Upper lobe of left lung (tissue), 6 donors: ENCODE results near the gene SRCAP. TPM values are rescaled to one million over a fixed set of nuclear protein-coding genes. Genes with fewer than 3 reads are reported as not detected.
A peak's percentile ranks its signal among the peaks of the same experiment; 100 is the strongest.

Source experiments
- ATAC-seq, 2 donors: fragments of 200-7000 bp; cut with Tn5 transposase; one replicate each; pipeline ENCODE4 v1.9.1; 2022; ENCODE audit warnings: mild to moderate bottlenecking in 2 of 2, moderate library complexity in 2 of 2; ENCODE audit not compliant: low FRiP score in 2 of 2
- DNase-seq, 2 donors: peaks; one replicate each; pipeline ENCODE4 v3.0.0-alpha.2; 2019 to 2020
- H3K27ac ChIP-seq, 4 donors: fragments of 200-600 bp; sonication (generic); one replicate each; pipeline ENCODE4 v1.5.1; 2016 to 2019
- H3K27me3 ChIP-seq, 4 donors: fragments of 200-600 bp; sonication (generic); one replicate each; pipeline ENCODE4 v1.5.1; 2017 to 2019
- H3K36me3 ChIP-seq, 4 donors: fragments of 200-600 bp; sonication (generic); one replicate each; pipeline ENCODE4 v1.5.1; 2016 to 2019
- H3K4me1 ChIP-seq, 4 donors: fragments of 200-600 bp; sonication (generic); one replicate each; pipeline ENCODE4 v1.5.1; 2018 to 2019
- H3K4me3 ChIP-seq, 4 donors: fragments of 200-600 bp; sonication (generic); one replicate each; pipeline ENCODE4 v1.5.1; 2017 to 2019; ENCODE audit warnings: mild to moderate bottlenecking in 2 of 4, moderate library complexity in 1 of 4
- H3K9me3 ChIP-seq, 4 donors: fragments of 200-600 bp; sonication (generic); one replicate each; pipeline ENCODE4 v1.5.1; 2018 to 2019
- EP300 ChIP-seq, 4 donors: sonication (generic); formaldehyde crosslinking; IDR thresholded peaks; one replicate each; pipeline ENCODE4 v1.5.1; 2017; ENCODE audit warnings: antibody characterized with exemption in 4 of 4, control low read depth in 2 of 4
- POLR2A ChIP-seq, 4 donors: fragments of 450-650 bp; IDR thresholded peaks; one replicate each; pipeline ENCODE4 v1.5.1; 2016 to 2017; ENCODE audit warnings: antibody characterized with exemption in 4 of 4, mild to moderate bottlenecking in 2 of 4
- POLR2AphosphoS5 ChIP-seq, 2 donors: sonication (generic); formaldehyde crosslinking; IDR thresholded peaks; one replicate each; pipeline ENCODE4 v1.5.1; 2017; ENCODE audit warnings: antibody characterized with exemption in 2 of 2
- WGBS, 2 donors: methylation state at CpG; one replicate each; pipeline ENCODE4 v1.1.5; 2017 to 2018; 5-methylcytosine and 5-hydroxymethylcytosine counted together
- total RNA-seq, 6 donors: library from RNA; depleted of rRNA in 4 of 6; stranded (reverse); fragments of >200 nt in 4 of 6; gene quantifications; one replicate each; pipeline versions ENCODE4 v1.1.0 to v1.2.1, GENCODE V29; 2016 to 2021
- TF ChIP-seq, protein P1 (sequence below), 6 experiments: fragments of 450-650 bp in 4 of 6; fragments of 200-600 bp in 2 of 6; sonication (generic) in 2 of 6; IDR thresholded peaks; one replicate each; pipeline ENCODE4 v1.5.1; 2016 to 2019; ENCODE audit warnings: antibody characterized with exemption in 6 of 6
- donor health status: DM: no; HTN: no; CAD: no; lungs with moderate emphysema.
- donor health status: DM: no; HTN: yes; CAD: no; lungs with severe emphysema.

SRCAP gene
- total RNA-seq, 6 donors from 2014 or later = 38.3 to 102 (median 66.0) TPM

DNA sequence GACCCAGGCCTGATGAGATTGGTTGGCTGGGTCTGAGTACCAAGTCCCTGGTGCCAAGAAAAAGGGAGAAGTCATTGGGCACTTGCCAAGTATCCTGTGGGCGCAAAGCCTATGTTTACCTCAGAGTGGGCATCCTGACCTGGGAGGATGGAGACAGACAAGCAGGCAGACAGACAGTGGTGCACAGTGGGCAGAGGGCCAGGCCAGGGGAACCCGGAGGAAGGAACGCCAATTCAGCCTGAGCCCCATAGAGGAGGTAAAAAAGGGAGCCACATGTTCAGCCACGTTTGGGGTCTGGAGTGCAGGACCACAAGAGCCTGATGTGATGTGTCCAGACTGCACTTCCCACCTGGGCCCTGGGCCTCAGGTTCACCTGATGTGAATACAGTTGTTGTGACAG lies 54.6 kb downstream of the SRCAP start:
- Histone ChIP-seq H3K4me3 (no peak overlapping the region), H3K36me3 (peaks cover 14 to 67% (median 50%) of the 10 kb centered on the region in 4 donors), H3K27ac (no peak overlapping the region), H3K4me1 (peaks cover 4 to 8% (median 6%) of the 10 kb centered on the region in 4 donors), H3K9me3 (no peaks in the 10 kb centered on the region), H3K27me3 (no peaks in the 10 kb centered on the region)
- DNase-seq (no peak), ATAC-seq (no peak)
- TF ChIP-seq POLR2AphosphoS5 (IDR thresholded peaks at IDR 0.05) (no peak), POLR2A (IDR thresholded peaks at IDR 0.05) (no peak), EP300 (IDR thresholded peaks at IDR 0.05) (no peak)
- TF ChIP-seq, protein P1, sequence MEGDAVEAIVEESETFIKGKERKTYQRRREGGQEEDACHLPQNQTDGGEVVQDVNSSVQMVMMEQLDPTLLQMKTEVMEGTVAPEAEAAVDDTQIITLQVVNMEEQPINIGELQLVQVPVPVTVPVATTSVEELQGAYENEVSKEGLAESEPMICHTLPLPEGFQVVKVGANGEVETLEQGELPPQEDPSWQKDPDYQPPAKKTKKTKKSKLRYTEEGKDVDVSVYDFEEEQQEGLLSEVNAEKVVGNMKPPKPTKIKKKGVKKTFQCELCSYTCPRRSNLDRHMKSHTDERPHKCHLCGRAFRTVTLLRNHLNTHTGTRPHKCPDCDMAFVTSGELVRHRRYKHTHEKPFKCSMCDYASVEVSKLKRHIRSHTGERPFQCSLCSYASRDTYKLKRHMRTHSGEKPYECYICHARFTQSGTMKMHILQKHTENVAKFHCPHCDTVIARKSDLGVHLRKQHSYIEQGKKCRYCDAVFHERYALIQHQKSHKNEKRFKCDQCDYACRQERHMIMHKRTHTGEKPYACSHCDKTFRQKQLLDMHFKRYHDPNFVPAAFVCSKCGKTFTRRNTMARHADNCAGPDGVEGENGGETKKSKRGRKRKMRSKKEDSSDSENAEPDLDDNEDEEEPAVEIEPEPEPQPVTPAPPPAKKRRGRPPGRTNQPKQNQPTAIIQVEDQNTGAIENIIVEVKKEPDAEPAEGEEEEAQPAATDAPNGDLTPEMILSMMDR (IDR thresholded peaks at IDR 0.05) = no peak
- 81 to 84% methylated on average over 4 of the region's 4 CpGs for WGBS, 2 donors

GRCh38 chr16:30755955-30756780 lies 57.2 kb downstream of the SRCAP start:
- 92 to 95% methylated on average over 20 of the region's 20 CpGs for WGBS, 2 donors
- Histone ChIP-seq H3K9me3 (no peaks in the 10 kb centered on the region), H3K27ac (no peak overlapping the region), H3K36me3 (peaks cover 14 to 62% (median 46%) of the 10 kb centered on the region in 4 donors), H3K4me3 (no peak overlapping the region), H3K4me1 (peaks cover 5 to 20% (median 6%) of the 10 kb centered on the region in 4 donors), H3K27me3 (no peaks in the 10 kb centered on the region)
- ATAC-seq (no peak), DNase-seq (no peak)
- TF ChIP-seq POLR2AphosphoS5 (IDR thresholded peaks at IDR 0.05) (no peak), EP300 (IDR thresholded peaks at IDR 0.05) (no peak), POLR2A (IDR thresholded peaks at IDR 0.05) (no peak)
- TF ChIP-seq, protein P1 (IDR thresholded peaks at IDR 0.05) = no peak

DNA sequence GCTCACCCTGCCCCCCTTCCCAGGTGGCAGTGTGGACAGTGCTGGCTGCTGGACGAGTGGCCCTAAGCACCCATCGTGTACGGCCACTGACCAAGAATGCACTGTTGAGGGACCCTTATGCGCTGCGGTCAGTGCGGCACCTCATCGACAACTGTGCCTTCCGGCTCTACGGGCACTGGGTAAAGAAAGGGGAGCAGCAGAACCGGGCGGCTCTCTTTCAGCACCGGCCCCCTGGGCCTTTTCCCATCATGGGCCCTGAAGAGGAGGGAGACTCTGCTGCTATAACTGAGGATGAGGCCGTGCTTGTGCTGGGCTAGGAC lies 57.8 kb downstream of the SRCAP start:
- DNase-seq = no peak

GRCh38 chr16:30757316-30757715 lies 58.3 kb downstream of the SRCAP start:
- H3K9me3 ChIP-seq = no peaks in the 10 kb centered on the region
- H3K27ac ChIP-seq = no peak overlapping the region
- no peak overlapping the region for H3K4me3 ChIP-seq
- 91 to 96% methylated on average over 4 to 7 of the region's 7 CpGs for WGBS, 2 donors
- TF ChIP-seq POLR2A (IDR thresholded peaks at IDR 0.05) = no peak
- no peaks in the 10 kb centered on the region for H3K27me3 ChIP-seq
- DNase-seq = no peak
- no peak for ATAC-seq
- peaks cover 6 to 24% (median 11%) of the 10 kb centered on the region in 4 donors for H3K4me1 ChIP-seq
- peaks cover 10 to 50% (median 40%) of the 10 kb centered on the region in 4 donors for H3K36me3 ChIP-seq

More for the DNA sequence above, 57.8 kb downstream of the SRCAP start:
- H3K27me3 ChIP-seq = no peaks in the 10 kb centered on the region
- no peak for TF ChIP-seq POLR2AphosphoS5 (IDR thresholded peaks at IDR 0.05)
- no peak for TF ChIP-seq POLR2A (IDR thresholded peaks at IDR 0.05)
- TF ChIP-seq, protein P1 (IDR thresholded peaks at IDR 0.05) = no peak
- TF ChIP-seq EP300 (IDR thresholded peaks at IDR 0.05) = no peak
- no peaks in the 10 kb centered on the region for H3K9me3 ChIP-seq
- H3K4me1 ChIP-seq = peaks cover 6 to 24% (median 10%) of the 10 kb centered on the region in 4 donors
- ATAC-seq = no peak
- peaks cover 10 to 56% (median 42%) of the 10 kb centered on the region in 4 donors for H3K36me3 ChIP-seq
- 96 to 98% methylated on average over 8 to 9 of the region's 13 CpGs for WGBS, 2 donors
- H3K27ac ChIP-seq = no peak overlapping the region
- no peak overlapping the region for H3K4me3 ChIP-seq

GRCh38 chr16:30758988-30759491 lies 60.1 kb downstream of the SRCAP start:
- Histone ChIP-seq H3K9me3 (no peaks in the 10 kb centered on the region), H3K4me1 (peaks cover 20 to 41% (median 25%) of the 10 kb centered on the region in 4 donors), H3K27ac (peak overlapping the region; percentile 48 to 78 (median 69)), H3K4me3 (no peak overlapping the region), H3K27me3 (no peaks in the 10 kb centered on the region), H3K36me3 (peaks cover 3 to 43% (median 29%) of the 10 kb centered on the region in 4 donors)
- 63 to 86% methylated on average over 9 to 10 of the region's 10 CpGs for WGBS, 2 donors
- DNase-seq (peak in 1 of 2 donors; percentile 45), ATAC-seq (no peak)
- no peak for TF ChIP-seq POLR2AphosphoS5 (IDR thresholded peaks at IDR 0.05)
- no peak for TF ChIP-seq POLR2A (IDR thresholded peaks at IDR 0.05)
- TF ChIP-seq, protein P1 (IDR thresholded peaks at IDR 0.05) = no peak
- TF ChIP-seq EP300 (IDR thresholded peaks at IDR 0.05) = no peak
